ENCODE data around the gene PTPRK.

PTPRK gene

DNA sequence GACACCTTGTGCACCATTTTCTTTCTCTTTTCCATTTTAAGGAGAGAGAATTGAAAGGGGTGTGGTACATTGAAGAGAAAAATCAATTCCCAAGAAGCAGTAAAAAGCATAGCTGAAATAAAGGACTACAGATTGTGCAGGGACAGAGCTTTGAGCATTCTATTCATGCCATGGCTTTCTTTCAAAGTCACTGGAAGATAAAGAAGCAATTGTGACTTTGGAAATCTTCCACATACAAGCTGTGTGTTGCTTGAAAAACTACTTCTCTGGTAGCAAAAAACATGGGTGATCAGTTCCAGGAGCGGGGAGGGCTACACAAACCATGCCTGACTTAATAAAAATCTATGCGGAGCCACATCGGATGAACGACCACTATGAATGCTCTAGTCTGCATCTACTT is 389.4 kb downstream of the PTPRK start:
- TF ChIP-seq, protein P1, sequence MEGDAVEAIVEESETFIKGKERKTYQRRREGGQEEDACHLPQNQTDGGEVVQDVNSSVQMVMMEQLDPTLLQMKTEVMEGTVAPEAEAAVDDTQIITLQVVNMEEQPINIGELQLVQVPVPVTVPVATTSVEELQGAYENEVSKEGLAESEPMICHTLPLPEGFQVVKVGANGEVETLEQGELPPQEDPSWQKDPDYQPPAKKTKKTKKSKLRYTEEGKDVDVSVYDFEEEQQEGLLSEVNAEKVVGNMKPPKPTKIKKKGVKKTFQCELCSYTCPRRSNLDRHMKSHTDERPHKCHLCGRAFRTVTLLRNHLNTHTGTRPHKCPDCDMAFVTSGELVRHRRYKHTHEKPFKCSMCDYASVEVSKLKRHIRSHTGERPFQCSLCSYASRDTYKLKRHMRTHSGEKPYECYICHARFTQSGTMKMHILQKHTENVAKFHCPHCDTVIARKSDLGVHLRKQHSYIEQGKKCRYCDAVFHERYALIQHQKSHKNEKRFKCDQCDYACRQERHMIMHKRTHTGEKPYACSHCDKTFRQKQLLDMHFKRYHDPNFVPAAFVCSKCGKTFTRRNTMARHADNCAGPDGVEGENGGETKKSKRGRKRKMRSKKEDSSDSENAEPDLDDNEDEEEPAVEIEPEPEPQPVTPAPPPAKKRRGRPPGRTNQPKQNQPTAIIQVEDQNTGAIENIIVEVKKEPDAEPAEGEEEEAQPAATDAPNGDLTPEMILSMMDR (IDR thresholded peaks at IDR 0.05): no peak
- no peaks in the 10 kb centered on the region for H3K27me3 ChIP-seq
- H3K4me1 ChIP-seq (ENCODE audit: control insufficient read depth in 1 of 2, insufficient read depth in 1 of 2, low read depth in 1 of 2, low read length in 1 of 2): no peaks in the 10 kb centered on the region
- H3K27ac ChIP-seq: no peak overlapping the region
- no peaks in the 10 kb centered on the region for H3K36me3 ChIP-seq
- H3K4me3 ChIP-seq (ENCODE audit: low read depth in 1 of 2, low read length in 1 of 2): no peak overlapping the region
- no peaks in the 10 kb centered on the region for H3K9me3 ChIP-seq

DNA sequence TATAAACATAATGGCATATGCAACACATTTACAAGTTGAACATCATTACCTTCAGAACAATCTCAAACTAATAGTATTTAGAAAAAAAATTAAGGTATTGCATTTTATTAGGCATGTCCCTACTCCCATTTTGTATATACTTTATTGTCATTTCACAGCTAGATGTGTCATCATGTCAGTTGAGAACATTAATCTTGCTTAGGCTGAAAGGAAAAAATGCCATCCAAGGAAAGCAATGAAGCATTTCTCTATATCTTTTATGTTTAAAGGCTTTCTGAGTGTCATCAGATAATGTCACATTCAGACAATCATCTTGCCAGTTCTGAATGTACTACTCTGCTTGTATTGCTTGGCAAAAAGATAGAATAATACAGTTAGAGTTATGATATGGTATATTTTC is 390.7 kb downstream of the PTPRK start:
- H3K4me3 ChIP-seq (ENCODE audit: low read depth in 1 of 2, low read length in 1 of 2): no peak overlapping the region
- no peak overlapping the region for H3K27ac ChIP-seq
- no peaks in the 10 kb centered on the region for H3K27me3 ChIP-seq
- TF ChIP-seq, protein P1 (IDR thresholded peaks at IDR 0.05): no peak
- no peaks in the 10 kb centered on the region for H3K36me3 ChIP-seq
- no peaks in the 10 kb centered on the region for H3K4me1 ChIP-seq (ENCODE audit: control insufficient read depth in 1 of 2, insufficient read depth in 1 of 2, low read depth in 1 of 2, low read length in 1 of 2)
- no peaks in the 10 kb centered on the region for H3K9me3 ChIP-seq

DNA sequence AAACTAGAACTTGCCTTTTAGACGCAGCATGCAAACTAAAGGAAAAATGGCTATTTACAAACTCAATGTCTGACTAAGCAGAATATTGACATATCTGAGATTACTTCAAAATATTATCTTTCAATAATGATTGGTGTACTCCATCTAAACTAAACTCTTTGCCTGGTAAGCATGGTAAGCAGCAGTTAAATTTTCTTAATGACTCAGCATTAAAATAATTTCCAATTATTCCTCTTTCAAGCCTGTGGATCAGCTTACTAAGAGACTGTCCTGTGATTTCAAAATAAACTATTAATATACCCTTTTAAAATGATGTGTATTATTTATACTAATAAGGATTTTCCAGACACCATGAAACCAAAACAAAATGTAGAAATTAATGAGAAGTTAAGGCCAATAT is 392.7 kb downstream of the PTPRK start:
- Histone ChIP-seq H3K4me1 (ENCODE audit: control insufficient read depth in 1 of 2, insufficient read depth in 1 of 2, low read depth in 1 of 2, low read length in 1 of 2) (no peaks in the 10 kb centered on the region), H3K27ac (no peak overlapping the region), H3K9me3 (no peaks in the 10 kb centered on the region), H3K27me3 (no peaks in the 10 kb centered on the region), H3K36me3 (no peaks in the 10 kb centered on the region), H3K4me3 (ENCODE audit: low read depth in 1 of 2, low read length in 1 of 2) (no peak overlapping the region)
- TF ChIP-seq, protein P1 (IDR thresholded peaks at IDR 0.05): no peak

DNA sequence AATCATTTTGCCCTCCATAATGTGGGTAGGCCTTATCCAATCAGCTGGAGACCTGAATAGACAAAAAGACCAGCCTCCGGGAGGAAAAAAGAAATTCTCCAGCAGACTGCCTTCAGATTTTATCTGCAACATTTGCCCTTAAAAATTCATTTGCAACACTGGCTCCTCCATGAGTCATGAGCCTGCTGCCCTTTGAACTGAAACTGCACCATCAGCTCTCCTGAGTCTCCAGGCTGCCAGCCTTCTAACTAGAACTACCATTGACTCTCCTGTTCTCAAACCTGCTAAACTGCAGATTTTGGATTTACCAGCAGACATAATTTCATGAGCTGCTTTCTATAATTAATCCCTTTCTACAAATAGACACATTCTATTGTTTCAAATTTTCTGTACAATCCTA is 395.7 kb downstream of the PTPRK start:
- TF ChIP-seq, protein P1 (IDR thresholded peaks at IDR 0.05): no peak
- Histone ChIP-seq H3K27me3 (no peaks in the 10 kb centered on the region), H3K4me1 (ENCODE audit: control insufficient read depth in 1 of 2, insufficient read depth in 1 of 2, low read depth in 1 of 2, low read length in 1 of 2) (no peaks in the 10 kb centered on the region), H3K4me3 (ENCODE audit: low read depth in 1 of 2, low read length in 1 of 2) (no peak overlapping the region), H3K27ac (no peak overlapping the region), H3K9me3 (no peaks in the 10 kb centered on the region), H3K36me3 (no peaks in the 10 kb centered on the region)

DNA sequence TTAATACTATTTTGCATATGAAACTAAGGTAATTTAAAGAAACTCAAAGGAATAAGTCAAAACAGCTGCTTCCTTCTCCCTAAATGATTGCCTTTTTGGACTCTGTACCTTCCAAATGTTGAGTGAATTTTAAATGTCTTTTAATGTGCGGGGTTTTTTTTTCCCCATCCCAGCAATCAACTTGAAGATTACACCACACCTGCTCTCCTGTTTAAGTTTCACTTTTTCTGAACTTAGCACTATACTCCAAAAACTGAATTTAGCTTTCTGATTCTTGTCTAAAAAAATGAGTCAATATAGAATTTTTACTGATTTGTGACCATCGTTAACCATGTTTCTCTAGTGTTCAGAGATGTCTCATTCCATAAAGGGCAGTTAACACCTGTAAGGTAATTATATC is 398.8 kb downstream of the PTPRK start:
- TF ChIP-seq, protein P1 (IDR thresholded peaks at IDR 0.05): no peak
- Histone ChIP-seq H3K9me3 (no peaks in the 10 kb centered on the region), H3K4me1 (ENCODE audit: control insufficient read depth in 1 of 2, insufficient read depth in 1 of 2, low read depth in 1 of 2, low read length in 1 of 2) (no peaks in the 10 kb centered on the region), H3K27me3 (no peaks in the 10 kb centered on the region), H3K4me3 (ENCODE audit: low read depth in 1 of 2, low read length in 1 of 2) (no peak overlapping the region), H3K36me3 (no peaks in the 10 kb centered on the region), H3K27ac (no peak overlapping the region)

DNA sequence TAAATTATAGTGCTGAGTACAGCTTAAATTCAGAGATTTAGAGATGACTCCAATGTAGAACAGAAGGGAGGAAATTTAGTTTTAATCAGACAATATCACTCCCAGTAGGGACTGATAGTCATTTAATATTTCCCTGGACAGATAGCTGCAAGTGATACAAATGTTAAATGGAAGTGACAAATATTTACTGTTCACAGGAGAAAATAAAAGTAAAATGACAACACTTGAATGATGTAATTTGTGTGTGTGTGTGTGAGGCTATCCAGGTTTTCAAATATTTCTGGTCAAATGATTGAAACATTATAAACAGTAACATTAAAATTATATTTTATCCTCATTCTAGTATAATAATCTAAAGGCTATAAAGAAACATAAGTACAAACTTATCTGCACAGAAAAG is 399.2 kb downstream of the PTPRK start:
- H3K9me3 ChIP-seq: no peaks in the 10 kb centered on the region
- TF ChIP-seq, protein P1 (IDR thresholded peaks at IDR 0.05): no peak
- no peak overlapping the region for H3K27ac ChIP-seq
- no peaks in the 10 kb centered on the region for H3K4me1 ChIP-seq (ENCODE audit: control insufficient read depth in 1 of 2, insufficient read depth in 1 of 2, low read depth in 1 of 2, low read length in 1 of 2)
- no peaks in the 10 kb centered on the region for H3K27me3 ChIP-seq
- H3K4me3 ChIP-seq (ENCODE audit: low read depth in 1 of 2, low read length in 1 of 2): no peak overlapping the region
- no peaks in the 10 kb centered on the region for H3K36me3 ChIP-seq

All from neutrophil (primary cell).